Adrenal gland (tissue), 12 donors: Measurements from ENCODE around the gene OR5K3. TPM values are rescaled to one million over a fixed set of nuclear protein-coding genes. Genes with fewer than 3 reads are reported as not detected.
"Not testable (repeated sequence)": the region's sequence is repeated elsewhere in the genome, so short reads cannot be mapped to it uniquely, and the experiment has no call there.

ENCODE experiments used
- DNase-seq, 7 donors: peaks; one replicate each; pipeline ENCODE4 v3.0.0-alpha.2; 2019 to 2020
- H3K27ac ChIP-seq, 5 donors: fragments of 200-600 bp; sonication (generic) in 4 of 5; 1 replicate in 3 of 5; 2 replicates in 2 of 5; pipeline versions ENCODE4 v1.5.1 to v1.8.0; 2016 to 2020; ENCODE audit warnings: mild to moderate bottlenecking in 1 of 5
- H3K27me3 ChIP-seq: fragments of 200-600 bp; 2 replicates; pipeline ENCODE4 v1.8.0; 2021
- H3K36me3 ChIP-seq, 2 donors: fragments of 200-600 bp; replicated peaks in 1 of 2; 1 replicate in 1 of 2; 2 replicates in 1 of 2; pipeline versions ENCODE4 v1.5.1 to v1.8.0; 2018 to 2022
- H3K4me1 ChIP-seq, 2 donors: fragments of 200-600 bp; replicated peaks in 1 of 2; 1 replicate in 1 of 2; 2 replicates in 1 of 2; pipeline versions ENCODE4 v1.5.1 to v1.8.0; 2018 to 2021
- H3K4me3 ChIP-seq, 4 donors: fragments of 200-600 bp; sonication (generic) in 3 of 4; one replicate each; pipeline ENCODE4 v1.5.1; 2016 to 2018
- H3K9me3 ChIP-seq, 3 donors: fragments of 200-600 bp; sonication (generic) in 1 of 3; replicated peaks in 1 of 3; 1 replicate in 2 of 3; 2 replicates in 1 of 3; pipeline versions ENCODE4 v1.5.1 to v1.8.0; 2016 to 2021
- CTCF ChIP-seq, 6 experiments: fragments of 450-650 bp in 4 of 6; fragments of 200-600 bp in 2 of 6; sonication (generic) in 1 of 6; IDR thresholded peaks; 1 replicate in 5 of 6; 2 replicates in 1 of 6; pipeline versions ENCODE4 v1.5.1 to v1.8.0; 2016 to 2021; ENCODE audit warnings: antibody characterized with exemption in 6 of 6, mild to moderate bottlenecking in 2 of 6, moderate library complexity in 1 of 6
- POLR2A ChIP-seq, 2 donors: fragments of 450-650 bp; IDR thresholded peaks; one replicate each; pipeline ENCODE4 v1.6.1; 2017; ENCODE audit warnings: antibody characterized with exemption in 2 of 2, mild to moderate bottlenecking in 2 of 2, moderate library complexity in 1 of 2
- WGBS, 4 donors: extraction: QIAGEN DNeasy Blood & Tissue Kit in 2 of 4; methylation state at CpG; one replicate each; pipeline versions ENCODE4 v1.1.5 to v1.1.7; 2013 to 2017; 5-methylcytosine and 5-hydroxymethylcytosine counted together
- intact Hi-C, 2 donors: fragments of 100-400 bp; cut with DNase I; formaldehyde crosslinking; loops; one replicate each; pipeline versions ENCODE4 v1.14.1 to v1.15.0; 2022 to 2023
- polyA plus RNA-seq, 3 donors: library from polyadenylated mRNA; stranded (reverse); fragments of 200-250 nt in 2 of 3; fragments of 350-450 nt in 1 of 3; fragmentation: Illumina TruSeq in 1 of 3; extraction: RNeasy Lipid Tissue Mini Kit (QIAGEN cat#74804) in 1 of 3; gene quantifications; one replicate each; pipeline ENCODE4 v1.2.3, GENCODE V29; 2013 to 2014
- total RNA-seq, 9 donors: library from RNA; depleted of rRNA in 4 of 9; stranded (reverse); fragments of >200 nt in 4 of 9; fragments of 120-200 nt in 1 of 9; fragmentation: NEBNext Ultra II Directional in 1 of 9; extraction: Animal tissue kit (Norgen Biotek cat#: 25700) in 1 of 9; gene quantifications; one replicate each; pipeline versions ENCODE4 v1.1.0 to v1.2.4, GENCODE V29; 2013 to 2023
- donor health status: healthy with polysubstance abuse.
- donor health status: Bipolar disorder and iron deficiency.
- donor health status: DM: yes; HTN: yes; CAD: no.
- donor health status: DM: no; HTN: no; CAD: no.
- donor health status: DM: no; HTN: no; CAD: no.
- donor health status: DM: yes; HTN: yes; CAD: no.

The OR5K3 gene
- total and polyA plus RNA-seq, 12 donors = not detected

GRCh38 chr3:98395101-98395500 is 4.6 kb downstream of the OR5K3 start:
- H3K27me3 ChIP-seq = no peaks in the 10 kb centered on the region
- TF ChIP-seq CTCF (IDR thresholded peaks at IDR 0.05) (no peak), POLR2A (IDR thresholded peaks at IDR 0.05) (no peak)
- no peak overlapping the region for H3K27ac ChIP-seq
- H3K9me3 ChIP-seq = peaks cover 0 to 4% (median 0%) of the 10 kb centered on the region in 3 donors
- no peaks in the 10 kb centered on the region for H3K36me3 ChIP-seq
- no peaks in the 10 kb centered on the region for H3K4me1 ChIP-seq
- intact Hi-C loops = no loop called here
- DNase-seq = no peak
- no peak overlapping the region for H3K4me3 ChIP-seq

GRCh38 chr3:98396482-98396881 is 6.0 kb downstream of the OR5K3 start:
- H3K27ac ChIP-seq, DNase-seq, H3K4me3 ChIP-seq, H3K9me3 ChIP-seq, H3K36me3 ChIP-seq, H3K27me3 ChIP-seq, H3K4me1 ChIP-seq, intact Hi-C loops: not testable (repeated sequence)
- 64 to 94% (median 87%) methylated on average over 2 to 4 of the region's 4 CpGs for whole genome bisulfite sequencing, 4 donors

- Histone ChIP-seq H3K27ac (no peak overlapping the region), H3K27me3 (no peaks in the 10 kb centered on the region), H3K36me3 (no peaks in the 10 kb centered on the region), H3K9me3 (peaks cover 0 to 5% (median 3%) of the 10 kb centered on the region in 3 donors), H3K4me3 (no peak overlapping the region), H3K4me1 (no peaks in the 10 kb centered on the region)
- DNase-seq = no peak
- intact Hi-C loops = no loop called here
- TF ChIP-seq POLR2A (IDR thresholded peaks at IDR 0.05) = no peak
- TF ChIP-seq CTCF (IDR thresholded peaks at IDR 0.05) = no peak
Measured at GRCh38 chr3:98398513-98398912, 8.0 kb downstream of the OR5K3 start.

GRCh38 chr3:98402507-98402906 is 12.0 kb downstream of the OR5K3 start:
- H3K27ac ChIP-seq = no peak overlapping the region
- WGBS, 4 donors = 91 to 95% methylated on average over 1 of the region's 1 CpG; no CpG with 5 or more reads in 2 of the 4 donors
- DNase-seq = no peak
- intact Hi-C loops = no loop called here
- H3K9me3 ChIP-seq = peaks cover 0 to 7% (median 5%) of the 10 kb centered on the region in 3 donors
- no peaks in the 10 kb centered on the region for H3K4me1 ChIP-seq
- H3K36me3 ChIP-seq = no peaks in the 10 kb centered on the region
- H3K27me3 ChIP-seq = no peaks in the 10 kb centered on the region
- TF ChIP-seq CTCF (IDR thresholded peaks at IDR 0.05) (no peak), POLR2A (IDR thresholded peaks at IDR 0.05) (no peak)
- H3K4me3 ChIP-seq = no peak overlapping the region

GRCh38 chr3:98404010-98404409 is 13.5 kb downstream of the OR5K3 start:
- intact Hi-C loops = no loop called here
- Histone ChIP-seq H3K4me1 (no peaks in the 10 kb centered on the region), H3K27ac (no peak overlapping the region), H3K27me3 (no peaks in the 10 kb centered on the region), H3K9me3 (peaks cover 0 to 7% (median 5%) of the 10 kb centered on the region in 3 donors), H3K36me3 (no peaks in the 10 kb centered on the region), H3K4me3 (no peak overlapping the region)
- TF ChIP-seq POLR2A (IDR thresholded peaks at IDR 0.05) (no peak), CTCF (IDR thresholded peaks at IDR 0.05) (no peak)
- no peak for DNase-seq
